Measurements from ENCODE around the gene AGBL4.

The AGBL4 gene

GRCh38 chr1:48673332-48674105, 1350.2 kb downstream of the AGBL4 start:
- Histone ChIP-seq H3K27ac (ENCODE audit: low read depth, low read length, poor library complexity, severe bottlenecking) (no peak overlapping the region), H3K4me2 (ENCODE audit: low read length) (no peak overlapping the region), H4K20me1 (ENCODE audit: insufficient read depth, low read length) (no peaks in the 10 kb centered on the region), H3K79me2 (ENCODE audit: insufficient read depth, low read length) (no peaks in the 10 kb centered on the region), H3K36me3 (ENCODE audit: insufficient read depth, low read length) (no peaks in the 10 kb centered on the region), H2AFZ (ENCODE audit: low read length) (no peak overlapping the region), H3K4me1 (ENCODE audit: insufficient read depth, low read length, severe bottlenecking) (no peaks in the 10 kb centered on the region), H3K4me3 (ENCODE audit: low read depth, low read length, poor library complexity, severe bottlenecking) (no peak overlapping the region), H3K9me3 (ENCODE audit: low read length) (no peaks in the 10 kb centered on the region), H3K27me3 (ENCODE audit: insufficient read depth, low read length) (no peaks in the 10 kb centered on the region), H3F3A (ENCODE audit: insufficient read depth, low read length) (no peaks in the 10 kb centered on the region), H3K9ac (ENCODE audit: low read length) (no peak overlapping the region), H3K9me2 (ENCODE audit: low read depth, low read length) (no peaks in the 10 kb centered on the region)
- TF ChIP-seq EZH2 (IDR thresholded peaks at IDR 0.05; ENCODE audit: borderline replicate concordance, low read length) (no peak), CTCF (IDR thresholded peaks at IDR 0.05; ENCODE audit: low read length) (peak; percentile 24; the same call in 1 of the 2 replicates)

GRCh38 chr1:48671578-48671977, 1352.2 kb downstream of the AGBL4 start:
- no peaks in the 10 kb centered on the region for H3F3A ChIP-seq (ENCODE audit: insufficient read depth, low read length)
- H3K4me3 ChIP-seq (ENCODE audit: low read depth, low read length, poor library complexity, severe bottlenecking): no peak overlapping the region
- no peaks in the 10 kb centered on the region for H3K27me3 ChIP-seq (ENCODE audit: insufficient read depth, low read length)
- H3K9ac ChIP-seq (ENCODE audit: low read length): no peak overlapping the region
- H3K4me2 ChIP-seq (ENCODE audit: low read length): no peak overlapping the region
- TF ChIP-seq EZH2 (IDR thresholded peaks at IDR 0.05; ENCODE audit: borderline replicate concordance, low read length) (no peak), CTCF (IDR thresholded peaks at IDR 0.05; ENCODE audit: low read length) (no peak)
- no peaks in the 10 kb centered on the region for H3K4me1 ChIP-seq (ENCODE audit: insufficient read depth, low read length, severe bottlenecking)
- no peaks in the 10 kb centered on the region for H3K79me2 ChIP-seq (ENCODE audit: insufficient read depth, low read length)
- no peaks in the 10 kb centered on the region for H3K9me3 ChIP-seq (ENCODE audit: low read length)
- no peak overlapping the region for H3K27ac ChIP-seq (ENCODE audit: low read depth, low read length, poor library complexity, severe bottlenecking)
- H3K36me3 ChIP-seq (ENCODE audit: insufficient read depth, low read length): no peaks in the 10 kb centered on the region
- no peaks in the 10 kb centered on the region for H3K9me2 ChIP-seq (ENCODE audit: low read depth, low read length)
- H2AFZ ChIP-seq (ENCODE audit: low read length): no peak overlapping the region
- H4K20me1 ChIP-seq (ENCODE audit: insufficient read depth, low read length): no peaks in the 10 kb centered on the region

GRCh38 chr1:48670234-48671020, 1353.3 kb downstream of the AGBL4 start:
- no peaks in the 10 kb centered on the region for H3K4me1 ChIP-seq (ENCODE audit: insufficient read depth, low read length, severe bottlenecking)
- no peaks in the 10 kb centered on the region for H3K9me3 ChIP-seq (ENCODE audit: low read length)
- no peaks in the 10 kb centered on the region for H3K27me3 ChIP-seq (ENCODE audit: insufficient read depth, low read length)
- H3F3A ChIP-seq (ENCODE audit: insufficient read depth, low read length): no peaks in the 10 kb centered on the region
- no peaks in the 10 kb centered on the region for H3K9me2 ChIP-seq (ENCODE audit: low read depth, low read length)
- H4K20me1 ChIP-seq (ENCODE audit: insufficient read depth, low read length): no peaks in the 10 kb centered on the region
- no peak overlapping the region for H3K9ac ChIP-seq (ENCODE audit: low read length)
- TF ChIP-seq EZH2 (IDR thresholded peaks at IDR 0.05; ENCODE audit: borderline replicate concordance, low read length) (no peak), CTCF (IDR thresholded peaks at IDR 0.05; ENCODE audit: low read length) (no peak)
- H3K4me2 ChIP-seq (ENCODE audit: low read length): no peak overlapping the region
- H3K36me3 ChIP-seq (ENCODE audit: insufficient read depth, low read length): no peaks in the 10 kb centered on the region
- no peak overlapping the region for H3K4me3 ChIP-seq (ENCODE audit: low read depth, low read length, poor library complexity, severe bottlenecking)
- no peak overlapping the region for H3K27ac ChIP-seq (ENCODE audit: low read depth, low read length, poor library complexity, severe bottlenecking)
- no peaks in the 10 kb centered on the region for H3K79me2 ChIP-seq (ENCODE audit: insufficient read depth, low read length)
- no peak overlapping the region for H2AFZ ChIP-seq (ENCODE audit: low read length)

Measured in OCI-LY1 (cell line).